Right forelimb (tissue), 1 donor: ENCODE measurements around the gene CDCA3.
A peak's percentile ranks its signal among the peaks of the same experiment; 100 is the strongest.
"Not testable (repeated sequence)": the region's sequence is repeated elsewhere in the genome, so short reads cannot be mapped to it uniquely, and the experiment has no call there.

Experiments used
- DNase-seq: peaks from one replicate; pipeline ENCODE4 v3.0.0-alpha.2; 2018

Gene CDCA3

GRCh38 chr12:6872073-6873048 is 21.3 kb upstream of the CDCA3 start:
- DNase-seq, result peak; percentile 91

- no peak for DNase-seq
Measured at GRCh38 chr12:6871052-6871957, 20.2 kb upstream of the CDCA3 start.

- not testable (repeated sequence) for DNase-seq
Measured at GRCh38 chr12:6870304-6870703, 19.2 kb upstream of the CDCA3 start.

GRCh38 chr12:6869049-6870021 is 18.2 kb upstream of the CDCA3 start:
- peak; percentile 88 for DNase-seq

GRCh38 chr12:6868211-6869048 is 17.3 kb upstream of the CDCA3 start:
- DNase-seq, result no peak

- peak; percentile 93 for DNase-seq
Measured at GRCh38 chr12:6867413-6868210, 16.5 kb upstream of the CDCA3 start, which contains the start of gene TPI1. TPI1 (plus strand) TSS chr12:6867531; CDS start chr12:6867567, 36 bp downstream.

GRCh38 chr12:6866920-6867412 is 15.9 kb upstream of the CDCA3 start:
- no peak for DNase-seq

GRCh38 chr12:6866163-6866919 is 15.3 kb upstream of the CDCA3 start:
- DNase-seq, result no peak

GRCh38 chr12:6865307-6865706 is 14.2 kb upstream of the CDCA3 start:
- DNase-seq, result not testable (repeated sequence)

- no peak for DNase-seq
Measured at GRCh38 chr12:6863586-6864321, 12.7 kb upstream of the CDCA3 start.

- DNase-seq, result no peak
Measured at GRCh38 chr12:6863033-6863432, 11.9 kb upstream of the CDCA3 start.

- DNase-seq, result no peak
Measured at GRCh38 chr12:6861391-6861790, 10.3 kb upstream of the CDCA3 start.

- no peak for DNase-seq
Measured at GRCh38 chr12:6860942-6861341, 9.9 kb upstream of the CDCA3 start.

- DNase-seq, result no peak
Measured at GRCh38 chr12:6860116-6860515, 9.0 kb upstream of the CDCA3 start.

- no peak for DNase-seq
Measured at GRCh38 chr12:6858799-6859198, 7.7 kb upstream of the CDCA3 start.

- no peak for DNase-seq
Measured at GRCh38 chr12:6855322-6855721, 4.2 kb upstream of the CDCA3 start.

- DNase-seq, result no peak
Measured at GRCh38 chr12:6854036-6854435, 3.0 kb upstream of the CDCA3 start.

- no peak for DNase-seq
Measured at GRCh38 chr12:6853626-6854025, 2.5 kb upstream of the CDCA3 start.
